Naive thymus-derived CD4-positive, alpha-beta T cell (primary cell): Measurements from ENCODE around the gene ATRN. TPM values are rescaled to one million over a fixed set of nuclear protein-coding genes. Genes with fewer than 3 reads are reported as not detected.

ENCODE experiments used
- ATAC-seq: fragments of 150-1000 bp; cut with Tn5 transposase; 2 replicates; pipeline ENCODE4 v1.10.0; 2021; ENCODE audit warnings: mild to moderate bottlenecking, moderate library complexity
- CTCF ChIA-PET: fragments of 350-600 bp; sonication (Branson Sonifier 250); formaldehyde crosslinking; loops from one replicate; lab custom pipeline; 2021; ENCODE audit warnings: antibody characterized with exemption; lab: Charles Lee
- POLR2A ChIA-PET: fragments of 350-600 bp; sonication (Branson Sonifier 250); formaldehyde crosslinking; loops from one replicate; lab custom pipeline; 2021; ENCODE audit warnings: antibody characterized with exemption, inconsistent platforms; lab: Charles Lee
- DNase-seq, 9 donors: peaks; one replicate each; pipeline versions ENCODE4 v3.0.0 to v3.0.0-alpha.2; 2020 to 2022; ENCODE audit warnings: mixed read lengths in 1 of 9
- H3K27ac ChIP-seq: one replicate; pipeline ENCODE4 v1.7.0; 2013; ENCODE audit warnings: mild to moderate bottlenecking, low read depth, low read length, moderate library complexity
- H3K27me3 ChIP-seq, 2 donors: one replicate each; pipeline ENCODE4 v1.7.0; 2013; ENCODE audit warnings: low read length in 2 of 2, mild to moderate bottlenecking in 2 of 2, moderate library complexity in 2 of 2; ENCODE audit not compliant: control insufficient read depth in 2 of 2, insufficient read depth in 2 of 2
- H3K36me3 ChIP-seq, 3 experiments: 1 replicate in 2 of 3; 2 replicates in 1 of 3; pipeline ENCODE4 v1.7.0; 2013; ENCODE audit warnings: low read length in 3 of 3, mild to moderate bottlenecking in 3 of 3, moderate library complexity in 1 of 3; ENCODE audit not compliant: insufficient read depth in 3 of 3, control insufficient read depth in 2 of 3
- H3K4me1 ChIP-seq, 2 donors: one replicate each; pipeline ENCODE4 v1.7.0; 2013; ENCODE audit warnings: low read length in 2 of 2, mild to moderate bottlenecking in 2 of 2, moderate library complexity in 1 of 2; ENCODE audit not compliant: control insufficient read depth in 2 of 2, insufficient read depth in 2 of 2
- H3K4me3 ChIP-seq: 2 replicates; pipeline ENCODE4 v1.7.0; 2013; ENCODE audit warnings: mild to moderate bottlenecking, low read length
- H3K9me3 ChIP-seq, 3 experiments: 1 replicate in 2 of 3; 2 replicates in 1 of 3; pipeline ENCODE4 v1.7.0; 2013; ENCODE audit warnings: low read length in 3 of 3; ENCODE audit not compliant: control insufficient read depth in 2 of 3
- H3K27ac Mint-ChIP-seq, 9 donors: one replicate each; pipeline ENCODE4 v1.8.0; 2020 to 2022; ENCODE audit warnings: mixed read lengths in 9 of 9, mild to moderate bottlenecking in 8 of 9, moderate library complexity in 5 of 9, inconsistent platforms in 2 of 9
- H3K27me3 Mint-ChIP-seq, 5 donors: one replicate each; pipeline ENCODE4 v1.8.0; 2021 to 2022; ENCODE audit warnings: mixed read lengths in 5 of 5, mild to moderate bottlenecking in 1 of 5
- H3K36me3 Mint-ChIP-seq, 5 donors: one replicate each; pipeline ENCODE4 v1.8.0; 2020 to 2022; ENCODE audit warnings: mixed read lengths in 5 of 5, mild to moderate bottlenecking in 3 of 5, inconsistent platforms in 1 of 5
- H3K4me1 Mint-ChIP-seq, 7 donors: one replicate each; pipeline ENCODE4 v1.8.0; 2020 to 2022; ENCODE audit warnings: mixed read lengths in 7 of 7, mild to moderate bottlenecking in 3 of 7, inconsistent platforms in 1 of 7
- H3K4me3 Mint-ChIP-seq, 10 donors: one replicate each; pipeline ENCODE4 v1.8.0; 2020 to 2022; ENCODE audit warnings: mild to moderate bottlenecking in 10 of 10, mixed read lengths in 10 of 10, moderate library complexity in 6 of 10, inconsistent platforms in 2 of 10
- H3K9me3 Mint-ChIP-seq, 11 donors: one replicate each; pipeline ENCODE4 v1.8.0; 2020 to 2022; ENCODE audit warnings: mixed read lengths in 11 of 11, mild to moderate bottlenecking in 4 of 11, inconsistent platforms in 1 of 11, moderate library complexity in 1 of 11
- intact Hi-C, 2 donors: fragments of 100-400 bp; cut with micrococcal nuclease; formaldehyde crosslinking; loops; one replicate each; pipeline ENCODE4 v1.15.1; 2023
- polyA plus RNA-seq, 2 donors: library from polyadenylated mRNA; unstranded; fragments of 300-500 nt; fragmentation: Illumina TruSeq; gene quantifications; one replicate each; pipeline ENCODE4 v1.2.3, GENCODE V29; 2021
- total RNA-seq, 6 experiments: library from RNA in 5 of 6; stranded (reverse) in 5 of 6; gene quantifications; 1 replicate in 5 of 6; 2 replicates in 1 of 6; pipeline ENCODE4 v1.2.3 and lab custom pipeline; 2021 to 2026

Gene ATRN
- total and polyA plus RNA-seq, 7 experiments from 2014 or later: 9.2 to 17.5 (median 12.9) TPM

DNA sequence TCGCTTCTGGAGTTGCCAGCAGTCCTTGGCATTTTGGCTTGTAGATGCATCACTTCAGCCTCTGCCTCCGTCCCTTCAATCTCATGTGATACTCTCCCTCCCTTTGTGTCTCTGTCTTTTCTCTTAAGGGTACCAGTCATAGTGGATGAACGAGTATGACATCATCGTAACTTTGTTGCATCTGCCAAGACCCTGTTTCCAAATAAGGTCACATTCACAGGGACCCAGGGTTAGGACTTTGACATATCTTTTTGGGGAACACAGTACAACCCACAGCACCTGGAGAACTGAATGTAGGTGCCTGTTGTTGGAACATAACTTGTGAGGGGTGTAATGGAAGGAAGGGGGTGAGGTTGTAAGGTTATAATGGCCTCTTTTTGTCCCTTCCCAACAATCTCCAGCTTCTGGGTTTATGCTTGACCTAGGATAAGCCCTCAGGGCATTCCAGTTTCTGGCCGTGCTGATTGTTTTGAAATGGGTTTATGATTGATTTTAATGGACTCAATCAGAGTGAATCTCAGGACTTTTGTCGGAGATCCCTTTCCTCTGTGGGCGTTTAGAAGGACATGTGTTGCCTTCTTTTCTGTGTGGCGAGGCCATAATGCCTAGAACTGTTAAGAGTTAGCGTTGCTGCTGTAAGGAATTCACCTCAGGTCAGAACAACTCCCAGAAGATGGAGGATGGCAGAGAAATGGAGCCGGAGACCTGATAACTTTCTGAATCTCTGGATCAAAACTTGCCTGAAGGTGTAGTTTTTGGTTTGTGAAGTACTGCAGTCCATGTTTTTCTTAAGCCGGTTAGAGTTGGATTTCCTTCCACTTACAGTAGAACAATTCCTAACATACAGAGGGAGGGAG is 9.2 kb downstream of the ATRN start:
- Histone ChIP-seq H3K4me1 (no peaks in the 10 kb centered on the region), H3K36me3 (no peaks in the 10 kb centered on the region), H3K9me3 (no peaks in the 10 kb centered on the region), H3K4me3 (no peak overlapping the region), H3K27me3 (no peaks in the 10 kb centered on the region), H3K27ac (no peak overlapping the region)
- Mint-ChIP-seq H3K4me1 (peaks cover 0 to 48% (median 31%) of the 10 kb centered on the region in 7 donors), H3K36me3 (peaks cover 0 to 12% (median 0%) of the 10 kb centered on the region in 5 donors), H3K27me3 (no peaks in the 10 kb centered on the region), H3K27ac (no peak overlapping the region), H3K9me3 (peaks cover 0 to 3% (median 0%) of the 10 kb centered on the region in 11 donors), H3K4me3 (no peak overlapping the region)
- ChIA-PET CTCF (no interaction called here), POLR2A (no interaction called here)
- intact Hi-C loops: loop anchor here in 1 of 2 donors (10.0 kb wide), 1 partner anchor 275 kb away; the partner anchor contains the start of genes DDRGK1 and ITPA
- DNase-seq: no peak
- no peak for ATAC-seq

DNA sequence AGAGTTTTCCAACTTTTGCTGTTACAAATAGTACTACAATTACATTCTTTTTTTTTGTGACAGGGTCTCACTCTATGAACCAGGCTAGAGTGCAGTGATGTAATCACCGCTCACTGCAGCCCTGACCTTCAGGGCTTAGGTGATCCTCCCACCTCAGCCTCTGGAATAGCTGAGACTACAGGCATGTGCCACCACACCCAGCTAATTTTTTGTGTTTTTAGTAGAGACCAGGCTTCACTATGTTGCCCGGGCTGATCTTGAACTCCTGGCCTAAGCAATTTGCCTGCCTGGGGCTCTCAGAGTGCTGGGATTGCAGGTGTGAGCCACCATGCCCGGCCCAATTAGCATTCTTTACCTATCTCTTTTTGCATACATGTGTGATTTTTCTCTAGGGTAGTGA is 12.5 kb downstream of the ATRN start:
- DNase-seq: no peak
- H3K36me3 ChIP-seq: no peaks in the 10 kb centered on the region
- Mint-ChIP-seq H3K36me3 (peaks cover 0 to 25% (median 15%) of the 10 kb centered on the region in 5 donors), H3K4me3 (no peak overlapping the region), H3K4me1 (peaks cover 0 to 57% (median 37%) of the 10 kb centered on the region in 7 donors), H3K27ac (peak overlapping the region in 1 of 9 donors; percentile 38), H3K27me3 (no peaks in the 10 kb centered on the region), H3K9me3 (peaks cover 0 to 15% (median 11%) of the 10 kb centered on the region in 11 donors)
- ATAC-seq: no peak
- H3K9me3 ChIP-seq: peaks cover 0 to 4% (median 0%) of the 10 kb centered on the region in 3 experiments
- CTCF ChIA-PET: interaction anchor here (0.7 kb wide), 1 partner anchor 1702 kb away, joined by 4 read pairs; no protein-coding TSS in a partner anchor
- POLR2A ChIA-PET: no interaction called here
- H3K27me3 ChIP-seq: no peaks in the 10 kb centered on the region
- H3K4me3 ChIP-seq: no peak overlapping the region
- intact Hi-C loops: no loop called here
- no peaks in the 10 kb centered on the region for H3K4me1 ChIP-seq
- no peak overlapping the region for H3K27ac ChIP-seq

DNA sequence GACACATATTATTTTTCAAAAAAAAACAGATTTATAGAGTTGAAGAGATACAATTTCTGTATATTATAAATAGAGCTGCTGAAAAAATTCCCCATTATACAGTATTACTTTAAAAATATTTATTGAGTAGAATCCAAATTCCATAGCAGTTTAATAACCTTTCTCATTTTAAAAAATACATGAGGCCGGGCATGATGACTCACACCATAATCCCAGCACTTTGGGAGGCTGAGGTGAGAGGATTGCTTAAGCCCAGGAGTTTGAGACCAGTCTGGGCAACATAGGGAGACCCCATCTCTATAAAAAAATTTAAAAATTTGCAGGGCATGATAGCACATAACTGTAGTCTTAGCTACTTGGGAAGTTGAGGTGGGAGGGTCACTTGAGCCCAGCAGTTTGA is 13.0 kb downstream of the ATRN start:
- Mint-ChIP-seq H3K4me1 (peaks cover 0 to 57% (median 34%) of the 10 kb centered on the region in 7 donors), H3K4me3 (no peak overlapping the region), H3K9me3 (peaks cover 0 to 15% (median 11%) of the 10 kb centered on the region in 11 donors), H3K27ac (peak overlapping the region in 1 of 9 donors; percentile 38), H3K27me3 (no peaks in the 10 kb centered on the region), H3K36me3 (peaks cover 0 to 26% (median 15%) of the 10 kb centered on the region in 5 donors)
- Histone ChIP-seq H3K9me3 (peaks cover 0 to 4% (median 0%) of the 10 kb centered on the region in 3 experiments), H3K27ac (no peak overlapping the region), H3K27me3 (no peaks in the 10 kb centered on the region), H3K4me3 (no peak overlapping the region), H3K36me3 (no peaks in the 10 kb centered on the region), H3K4me1 (no peaks in the 10 kb centered on the region)
- intact Hi-C loops: no loop called here
- no peak for DNase-seq
- ChIA-PET CTCF (interaction anchor here (0.7 kb wide), 1 partner anchor 1703 kb away, joined by 4 read pairs; no protein-coding TSS in a partner anchor), POLR2A (no interaction called here)
- ATAC-seq: no peak

GRCh38 chr20:3485913-3486312 is 15.1 kb downstream of the ATRN start:
- ChIA-PET CTCF (no interaction called here), POLR2A (no interaction called here)
- peaks cover 0 to 49% (median 24%) of the 10 kb centered on the region in 7 donors for H3K4me1 Mint-ChIP-seq
- Histone ChIP-seq H3K36me3 (peaks cover 0 to 9% (median 0%) of the 10 kb centered on the region in 3 experiments), H3K27ac (no peak overlapping the region), H3K4me1 (no peaks in the 10 kb centered on the region), H3K4me3 (no peak overlapping the region), H3K9me3 (peaks cover 0 to 4% (median 0%) of the 10 kb centered on the region in 3 experiments), H3K27me3 (no peaks in the 10 kb centered on the region)
- peaks cover 0 to 15% (median 11%) of the 10 kb centered on the region in 11 donors for H3K9me3 Mint-ChIP-seq
- no peak overlapping the region for H3K27ac Mint-ChIP-seq
- no peak overlapping the region for H3K4me3 Mint-ChIP-seq
- DNase-seq: no peak
- H3K27me3 Mint-ChIP-seq: no peaks in the 10 kb centered on the region
- peaks cover 5 to 21% (median 16%) of the 10 kb centered on the region in 5 donors for H3K36me3 Mint-ChIP-seq
- no peak for ATAC-seq
- intact Hi-C loops: no loop called here

DNA sequence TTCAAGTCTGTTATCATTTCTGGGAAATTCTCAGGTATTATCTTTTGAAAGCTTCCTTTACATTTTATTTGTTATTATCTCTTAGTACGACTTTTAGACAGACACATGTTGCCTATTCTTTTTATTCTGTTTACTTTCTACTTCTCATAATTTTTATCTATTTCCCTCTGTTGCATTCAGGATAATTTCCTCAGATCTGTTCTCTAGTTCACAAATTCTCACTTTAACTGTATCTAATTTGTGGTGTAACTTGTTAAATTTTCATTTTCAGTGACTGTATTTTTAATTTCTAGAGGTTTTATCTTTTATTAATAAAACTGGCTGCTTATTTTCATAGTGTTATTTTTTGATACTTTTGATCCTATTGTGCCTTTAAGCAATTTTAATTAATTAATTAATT is 16.0 kb downstream of the ATRN start:
- Mint-ChIP-seq H3K4me3 (no peak overlapping the region), H3K36me3 (peaks cover 5 to 21% (median 16%) of the 10 kb centered on the region in 5 donors), H3K27ac (no peak overlapping the region), H3K27me3 (no peaks in the 10 kb centered on the region), H3K4me1 (peaks cover 0 to 45% (median 20%) of the 10 kb centered on the region in 7 donors), H3K9me3 (peaks cover 0 to 15% (median 11%) of the 10 kb centered on the region in 11 donors)
- Histone ChIP-seq H3K36me3 (peaks cover 0 to 9% (median 0%) of the 10 kb centered on the region in 3 experiments), H3K27ac (no peak overlapping the region), H3K4me1 (no peaks in the 10 kb centered on the region), H3K9me3 (peaks cover 0 to 4% (median 0%) of the 10 kb centered on the region in 3 experiments), H3K4me3 (no peak overlapping the region), H3K27me3 (no peaks in the 10 kb centered on the region)
- ATAC-seq (no peak), DNase-seq (no peak)
- intact Hi-C loops: no loop called here
- ChIA-PET CTCF (no interaction called here), POLR2A (no interaction called here)

DNA sequence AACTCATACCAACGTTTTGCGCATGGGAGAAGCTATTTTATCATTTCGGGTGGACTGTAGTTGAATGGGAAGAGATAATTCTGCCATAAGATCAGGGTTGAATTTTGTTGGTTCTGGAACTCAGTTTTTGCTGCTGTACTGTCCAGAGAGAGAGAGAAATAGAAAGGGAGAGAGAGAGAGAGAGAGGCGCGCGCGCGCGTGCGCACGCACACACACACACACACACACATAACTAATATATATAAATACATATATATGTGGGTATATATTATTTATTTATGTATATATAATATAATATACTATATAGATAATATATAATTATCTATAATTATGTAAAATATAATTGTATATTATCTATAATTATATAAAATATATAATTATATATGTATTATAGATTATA is 21.9 kb downstream of the ATRN start:
- peaks cover 0 to 19% (median 16%) of the 10 kb centered on the region in 7 donors for H3K4me1 Mint-ChIP-seq
- ATAC-seq: no peak
- intact Hi-C loops: no loop called here
- DNase-seq: no peak
- no peak overlapping the region for H3K27ac Mint-ChIP-seq
- Histone ChIP-seq H3K36me3 (peaks cover 0 to 9% (median 0%) of the 10 kb centered on the region in 3 experiments), H3K4me3 (no peak overlapping the region), H3K27me3 (no peaks in the 10 kb centered on the region), H3K27ac (no peak overlapping the region), H3K4me1 (no peaks in the 10 kb centered on the region), H3K9me3 (no peaks in the 10 kb centered on the region)
- ChIA-PET POLR2A (no interaction called here), CTCF (interaction anchor here (0.6 kb wide), 1 partner anchor 18 kb away, joined by 4 read pairs; no protein-coding TSS in a partner anchor)
- no peak overlapping the region for H3K4me3 Mint-ChIP-seq
- peaks cover 5 to 20% (median 12%) of the 10 kb centered on the region in 5 donors for H3K36me3 Mint-ChIP-seq
- no peaks in the 10 kb centered on the region for H3K27me3 Mint-ChIP-seq
- peaks cover 0 to 7% (median 0%) of the 10 kb centered on the region in 11 donors for H3K9me3 Mint-ChIP-seq
